GM06990 (cell line): ENCODE data around the gene NOL4L.

Source experiments
- DNase-seq: peaks from one replicate; pipeline ENCODE4 v3.0.0-alpha.2; 2011; ENCODE audit not compliant: insufficient read length; ENCODE audit errors: extremely low read depth
- H3K27me3 ChIP-seq: replicated peaks from 2 replicates; pipeline ENCODE4 v1.6.0; 2011; ENCODE audit warnings: low read length; ENCODE audit not compliant: control insufficient read depth, insufficient read depth
- H3K36me3 ChIP-seq: 2 replicates; pipeline ENCODE4 v1.5.1; 2011; ENCODE audit warnings: low read length; ENCODE audit not compliant: control insufficient read depth, insufficient read depth
- H3K4me3 ChIP-seq: replicated peaks from 2 replicates; pipeline ENCODE4 v1.5.1; 2011; ENCODE audit warnings: low read depth, mild to moderate bottlenecking, control low read depth, low read length
- CTCF ChIP-seq: IDR thresholded peaks from 2 replicates; pipeline ENCODE4 v1.5.1; 2011; ENCODE audit warnings: low read length, control low read depth, mild to moderate bottlenecking, inconsistent platforms; ENCODE audit not compliant: insufficient read depth, poor library complexity, severe bottlenecking

NOL4L gene

DNA sequence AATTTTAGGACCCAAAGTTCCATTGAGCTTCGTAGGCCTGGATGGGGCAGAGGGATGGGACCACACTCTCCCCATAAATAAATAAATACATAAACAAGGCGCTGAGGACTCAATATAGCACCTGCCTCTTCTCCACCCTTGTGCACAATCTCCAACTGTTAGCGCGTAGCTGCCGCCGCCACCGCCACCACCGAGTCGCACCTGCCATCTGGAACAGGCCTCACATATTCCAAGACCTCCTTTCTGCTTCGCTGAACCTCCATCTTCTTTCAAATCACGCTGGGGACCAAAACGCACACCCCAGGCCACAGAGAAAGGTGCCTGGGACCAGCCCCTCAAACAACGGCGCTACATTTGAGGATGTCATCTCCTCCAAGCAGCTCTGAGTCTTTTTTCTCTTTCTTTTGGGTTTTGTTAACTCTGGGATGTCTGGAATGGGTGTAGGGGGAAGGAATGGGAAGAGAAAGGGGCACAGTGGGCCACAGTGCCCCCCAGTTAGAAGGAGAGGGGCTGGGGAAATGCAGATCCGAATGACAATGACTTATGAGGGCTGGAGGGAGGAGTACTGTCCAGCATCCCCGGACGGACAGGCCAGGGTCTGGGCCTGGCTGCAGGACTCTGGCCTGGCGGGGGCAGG, 49.7 kb downstream of the NOL4L start:
- Histone ChIP-seq H3K36me3 (no peaks in the 10 kb centered on the region), H3K27me3 (no peaks in the 10 kb centered on the region), H3K4me3 (peak overlapping the region; percentile 63)
- DNase-seq, result peak; percentile 43
- TF ChIP-seq CTCF, result no peak

DNA sequence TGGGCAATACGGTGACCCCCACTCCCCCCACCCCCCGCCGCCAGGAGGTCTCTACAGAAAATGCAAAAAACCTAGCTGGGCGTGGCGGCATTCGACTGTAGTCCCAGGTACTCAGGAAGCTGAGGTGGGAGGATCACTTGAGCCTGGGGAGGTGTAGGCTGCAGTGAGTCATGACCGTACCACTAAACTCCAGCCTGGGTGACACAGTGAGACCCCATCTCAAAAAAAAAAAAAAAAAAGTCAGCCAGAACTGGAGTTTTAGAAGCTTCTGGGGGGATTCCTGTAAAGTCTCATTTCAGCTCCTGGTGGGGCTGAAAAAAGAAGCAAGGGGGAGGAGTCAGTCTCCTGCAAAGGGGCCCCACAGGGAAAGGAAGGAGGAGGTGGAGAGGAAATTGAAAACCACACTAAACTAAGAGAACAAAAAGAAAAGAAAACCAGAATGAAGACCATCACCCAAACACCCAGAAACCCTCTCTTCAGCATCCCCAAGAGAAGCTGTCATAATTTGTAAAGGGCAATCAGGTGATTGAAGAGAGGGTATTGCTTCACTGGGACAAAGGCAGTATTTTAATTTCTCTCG, 50.4 kb downstream of the NOL4L start:
- no peak for DNase-seq
- Histone ChIP-seq H3K27me3 (no peaks in the 10 kb centered on the region), H3K36me3 (no peaks in the 10 kb centered on the region), H3K4me3 (no peak overlapping the region)
- TF ChIP-seq CTCF, result no peak

GRCh38 chr20:32533732-32534131, 51.4 kb downstream of the NOL4L start:
- TF ChIP-seq CTCF, result no peak
- no peaks in the 10 kb centered on the region for H3K27me3 ChIP-seq
- no peak overlapping the region for H3K4me3 ChIP-seq
- no peaks in the 10 kb centered on the region for H3K36me3 ChIP-seq
- DNase-seq, result no peak

DNA sequence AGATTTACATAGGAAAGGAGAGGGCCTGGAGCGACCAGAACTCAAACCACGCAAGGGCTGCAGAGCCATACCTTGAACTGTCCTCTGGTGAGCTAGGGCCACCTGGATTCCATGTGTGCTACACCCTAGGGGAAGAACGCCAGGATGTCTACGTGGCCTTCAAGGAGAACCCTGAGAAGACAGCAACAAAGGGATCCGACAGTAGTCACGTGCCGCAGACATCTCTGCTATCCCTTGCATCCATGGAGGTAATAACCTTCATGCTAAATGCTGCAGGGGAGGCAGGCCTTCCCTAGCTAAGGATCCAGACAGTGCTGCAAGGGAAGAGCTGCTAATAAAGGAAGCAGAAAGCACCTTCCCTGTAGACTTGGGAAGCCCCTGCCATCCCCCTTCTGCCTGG, 52.9 kb downstream of the NOL4L start:
- no peak for TF ChIP-seq CTCF
- Histone ChIP-seq H3K27me3 (no peaks in the 10 kb centered on the region), H3K36me3 (no peaks in the 10 kb centered on the region), H3K4me3 (no peak overlapping the region)
- DNase-seq, result no peak

GRCh38 chr20:32528905-32529670, 56.0 kb downstream of the NOL4L start:
- DNase-seq, result no peak
- Histone ChIP-seq H3K4me3 (no peak overlapping the region), H3K36me3 (peaks cover 1% of the 10 kb centered on the region), H3K27me3 (no peaks in the 10 kb centered on the region)
- TF ChIP-seq CTCF, result no peak
